ENCODE results near the gene SHB.

SHB gene, protein sequence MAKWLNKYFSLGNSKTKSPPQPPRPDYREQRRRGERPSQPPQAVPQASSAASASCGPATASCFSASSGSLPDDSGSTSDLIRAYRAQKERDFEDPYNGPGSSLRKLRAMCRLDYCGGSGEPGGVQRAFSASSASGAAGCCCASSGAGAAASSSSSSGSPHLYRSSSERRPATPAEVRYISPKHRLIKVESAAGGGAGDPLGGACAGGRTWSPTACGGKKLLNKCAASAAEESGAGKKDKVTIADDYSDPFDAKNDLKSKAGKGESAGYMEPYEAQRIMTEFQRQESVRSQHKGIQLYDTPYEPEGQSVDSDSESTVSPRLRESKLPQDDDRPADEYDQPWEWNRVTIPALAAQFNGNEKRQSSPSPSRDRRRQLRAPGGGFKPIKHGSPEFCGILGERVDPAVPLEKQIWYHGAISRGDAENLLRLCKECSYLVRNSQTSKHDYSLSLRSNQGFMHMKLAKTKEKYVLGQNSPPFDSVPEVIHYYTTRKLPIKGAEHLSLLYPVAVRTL

GRCh38 chr9:38068701-38069628 lies at the start of gene SHB:
Gene SHB, minus strand, starts transcription at chr9:38069227. Its CDS starts 582 bp downstream, at chr9:38068645.
- in situ Hi-C loops (cut with HindIII; ENCODE audit: low pct_ligation_motif_present, low pct_unique_long_range_greater_than_20kb, low sequenced_read_pairs), result no loop called here
- peak; percentile 65 for DNase-seq

DNA sequence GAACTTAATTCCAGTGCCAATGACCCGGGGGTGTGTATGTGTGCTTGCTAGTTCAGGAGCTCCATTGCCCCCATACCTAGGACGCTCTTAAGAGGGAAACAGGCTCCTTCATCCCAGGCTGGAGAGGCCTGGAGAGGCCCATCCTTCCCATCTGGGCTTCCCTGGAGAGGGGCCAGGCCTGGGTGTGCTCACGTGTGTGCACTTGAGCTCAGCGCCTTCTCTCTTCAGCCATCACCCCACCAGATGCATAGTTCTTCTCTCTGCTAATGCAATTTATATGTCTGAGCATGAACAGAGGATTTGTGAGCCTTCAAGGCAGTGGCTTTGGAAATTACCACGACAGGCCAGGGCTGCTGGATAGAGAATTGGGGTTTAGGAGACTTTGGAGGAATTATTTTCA lies 48.6 kb upstream of the SHB start:
- no peak for DNase-seq

GRCh38 chr9:38114905-38115304 lies 45.9 kb upstream of the SHB start:
- in situ Hi-C loops (cut with HindIII; ENCODE audit: low pct_ligation_motif_present, low pct_unique_long_range_greater_than_20kb, low sequenced_read_pairs), result no loop called here
- DNase-seq, result no peak

More for the DNA sequence above, 48.6 kb upstream of the SHB start:
- in situ Hi-C loops (cut with HindIII; ENCODE audit: low pct_ligation_motif_present, low pct_unique_long_range_greater_than_20kb, low sequenced_read_pairs), result no loop called here

DNA sequence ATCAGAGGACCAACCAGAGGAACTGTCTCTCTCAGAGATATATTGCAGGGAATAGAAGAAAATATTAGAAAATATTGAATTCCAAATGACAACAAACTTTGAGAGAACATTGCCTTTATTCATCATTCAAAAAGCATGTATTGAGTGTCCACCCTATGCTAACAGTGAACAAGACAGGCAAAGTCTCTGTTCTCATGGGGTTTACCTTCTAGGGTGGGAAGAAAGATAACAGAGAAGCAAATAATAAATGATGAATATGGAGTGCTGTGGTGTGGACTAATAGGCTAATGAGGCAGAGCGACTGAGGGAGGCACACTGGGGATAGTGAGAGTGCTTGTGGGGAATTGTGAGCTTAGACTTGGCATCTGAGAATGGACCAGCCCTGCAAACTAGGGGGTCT lies 43.4 kb upstream of the SHB start:
- in situ Hi-C loops (cut with HindIII; ENCODE audit: low pct_ligation_motif_present, low pct_unique_long_range_greater_than_20kb, low sequenced_read_pairs), result no loop called here
- DNase-seq, result no peak

DNA sequence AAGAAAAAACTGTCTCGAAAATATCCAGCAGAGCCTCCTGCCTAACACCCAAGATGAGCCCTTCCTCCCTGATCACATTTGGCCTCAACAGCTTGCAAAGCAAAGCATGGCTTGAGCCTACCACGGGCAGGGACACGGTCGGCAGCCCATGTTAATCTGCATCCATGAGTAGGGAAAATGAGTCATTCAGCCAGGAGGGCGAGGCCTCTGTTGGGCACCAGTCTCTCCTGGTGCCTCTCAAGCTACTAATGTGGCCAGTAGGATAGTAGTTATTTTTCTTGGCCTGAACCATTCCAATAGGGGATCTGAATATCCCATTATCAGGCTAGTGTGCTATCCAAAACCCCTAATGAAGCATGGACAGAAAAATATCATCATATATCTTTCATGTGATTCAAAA lies 43.0 kb upstream of the SHB start:
- in situ Hi-C loops (cut with HindIII; ENCODE audit: low pct_ligation_motif_present, low pct_unique_long_range_greater_than_20kb, low sequenced_read_pairs), result no loop called here
- peak; percentile 69 for DNase-seq

- no peak for DNase-seq
- in situ Hi-C loops (cut with HindIII; ENCODE audit: low pct_ligation_motif_present, low pct_unique_long_range_greater_than_20kb, low sequenced_read_pairs), result no loop called here
These were observed 41.4 kb upstream of the SHB start for GRCh38 chr9:38110476-38110875.

- no peak for DNase-seq
- in situ Hi-C loops (cut with HindIII; ENCODE audit: low pct_ligation_motif_present, low pct_unique_long_range_greater_than_20kb, low sequenced_read_pairs), result no loop called here
These were observed 40.6 kb upstream of the SHB start for GRCh38 chr9:38109601-38110000.

DNA sequence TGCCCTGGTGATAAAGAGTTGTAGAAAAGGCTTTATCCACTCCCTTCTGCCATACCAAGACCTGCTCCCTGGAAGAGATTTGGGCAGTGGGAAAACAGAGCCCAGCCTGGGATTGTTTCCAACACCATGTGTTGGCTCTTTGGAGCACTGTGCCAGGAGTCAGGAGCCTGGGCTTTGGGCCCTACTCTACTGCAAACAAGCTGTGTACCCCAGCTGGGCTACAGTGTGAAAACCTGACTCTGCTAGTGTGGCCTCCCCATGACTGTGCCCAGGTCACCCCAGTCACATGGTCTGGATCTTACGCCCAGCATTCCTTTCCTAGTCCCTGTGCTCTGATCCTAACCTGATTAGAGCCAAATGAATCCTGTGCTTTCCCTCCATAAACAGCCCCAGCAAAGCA lies 39.3 kb upstream of the SHB start:
- in situ Hi-C loops (cut with HindIII; ENCODE audit: low pct_ligation_motif_present, low pct_unique_long_range_greater_than_20kb, low sequenced_read_pairs), result no loop called here
- DNase-seq, result no peak

- DNase-seq, result peak; percentile 2
- in situ Hi-C loops (cut with HindIII; ENCODE audit: low pct_ligation_motif_present, low pct_unique_long_range_greater_than_20kb, low sequenced_read_pairs), result no loop called here
These were observed 38.8 kb upstream of the SHB start for GRCh38 chr9:38107811-38108304.

DNA sequence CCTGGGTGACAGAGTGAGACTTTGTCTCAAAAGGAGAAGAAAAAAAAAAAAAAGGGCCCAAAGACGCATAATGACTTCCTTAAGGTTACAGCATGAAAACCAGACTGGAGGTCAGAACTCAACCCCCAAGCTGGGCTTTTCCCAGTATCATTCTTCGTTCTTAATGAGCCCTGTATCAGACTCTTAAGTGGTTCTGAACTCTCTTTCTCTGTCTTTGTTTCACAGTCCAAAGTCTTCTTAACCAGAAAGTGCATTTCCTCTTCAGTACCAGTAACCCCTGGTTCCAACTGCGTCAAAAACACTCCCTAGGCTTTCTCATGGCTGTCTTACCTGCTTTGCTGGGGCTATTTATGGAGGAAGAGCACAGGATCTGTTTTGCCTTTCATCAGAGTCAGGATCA lies 38.4 kb upstream of the SHB start:
- in situ Hi-C loops (cut with HindIII; ENCODE audit: low pct_ligation_motif_present, low pct_unique_long_range_greater_than_20kb, low sequenced_read_pairs), result no loop called here
- no peak for DNase-seq

DNA sequence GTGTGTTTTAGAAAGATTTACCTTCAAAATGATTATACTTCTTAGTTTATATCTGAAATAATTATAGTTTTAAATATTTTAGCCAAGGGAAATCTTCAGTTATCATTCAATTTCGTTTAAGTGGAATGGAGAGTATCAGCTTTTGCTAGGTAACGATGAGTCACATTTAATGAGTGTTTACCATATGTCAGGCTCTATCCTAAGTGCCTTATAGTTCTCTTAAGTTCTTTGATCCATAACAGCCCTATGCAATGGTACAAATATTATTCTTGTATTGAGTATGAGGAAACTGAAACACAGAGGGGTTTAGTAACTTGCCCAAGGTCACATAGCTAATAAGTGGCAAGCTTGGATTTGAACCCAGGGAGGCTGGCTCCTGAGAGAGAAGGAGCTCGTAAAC lies 37.5 kb upstream of the SHB start:
- in situ Hi-C loops (cut with HindIII; ENCODE audit: low pct_ligation_motif_present, low pct_unique_long_range_greater_than_20kb, low sequenced_read_pairs), result no loop called here
- DNase-seq, result no peak

DNA sequence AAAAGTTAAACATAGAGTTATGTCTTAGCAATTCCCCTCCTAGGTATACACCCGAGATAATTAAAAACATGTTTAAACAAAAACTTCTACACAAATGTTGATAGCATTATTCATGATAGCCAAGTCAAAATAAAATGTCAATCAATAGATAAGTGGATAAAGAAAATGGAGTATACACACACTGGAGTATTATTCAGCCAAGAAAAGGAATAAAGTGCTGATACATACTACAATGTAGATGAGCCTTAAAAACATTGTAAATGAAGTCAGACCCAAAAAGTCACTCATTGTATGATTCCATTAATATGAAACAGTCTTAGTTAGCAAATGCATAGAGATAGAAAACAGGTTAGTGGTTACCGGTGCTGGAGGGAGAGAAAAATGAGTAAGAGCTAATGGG lies 34.3 kb upstream of the SHB start:
- in situ Hi-C loops (cut with HindIII; ENCODE audit: low pct_ligation_motif_present, low pct_unique_long_range_greater_than_20kb, low sequenced_read_pairs), result no loop called here

GRCh38 chr9:38101423-38101822 lies 32.4 kb upstream of the SHB start:
- in situ Hi-C loops (cut with HindIII; ENCODE audit: low pct_ligation_motif_present, low pct_unique_long_range_greater_than_20kb, low sequenced_read_pairs), result no loop called here
- no peak for DNase-seq

More for the DNA sequence above, 34.3 kb upstream of the SHB start:
- DNase-seq, result no peak

DNA sequence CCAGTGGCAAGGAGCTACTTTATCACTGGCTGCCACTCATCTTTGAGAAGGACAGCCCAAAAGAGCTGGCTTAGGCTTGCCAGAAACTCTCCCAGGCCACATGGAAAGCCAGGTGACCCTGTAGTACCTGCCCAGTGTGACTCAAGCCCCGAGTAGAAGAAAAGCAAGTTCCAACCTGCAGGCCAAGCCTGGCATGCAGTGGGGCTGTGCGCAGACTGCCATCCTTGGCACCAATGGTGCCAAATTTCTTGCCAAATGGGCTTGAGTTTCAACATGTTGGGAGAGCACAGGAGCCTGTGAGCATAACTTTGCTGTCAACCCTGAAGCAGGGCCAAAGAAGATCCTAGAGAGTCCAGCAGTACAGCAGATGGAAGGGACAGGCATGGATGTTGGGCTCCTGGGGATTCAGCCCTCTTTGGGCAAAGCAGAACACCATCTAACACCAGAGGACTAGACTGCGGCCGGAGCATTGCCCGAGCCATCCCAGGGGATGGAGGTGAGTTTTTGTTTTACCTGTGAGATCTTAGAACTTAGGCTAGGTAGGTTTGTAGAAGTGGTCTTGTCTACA lies 27.3 kb upstream of the SHB start:
- in situ Hi-C loops (cut with HindIII; ENCODE audit: low pct_ligation_motif_present, low pct_unique_long_range_greater_than_20kb, low sequenced_read_pairs), result no loop called here

GRCh38 chr9:38094165-38094564 lies 25.1 kb upstream of the SHB start:
- in situ Hi-C loops (cut with HindIII; ENCODE audit: low pct_ligation_motif_present, low pct_unique_long_range_greater_than_20kb, low sequenced_read_pairs), result no loop called here
- DNase-seq, result no peak

More for the DNA sequence above, 27.3 kb upstream of the SHB start:
- DNase-seq, result no peak

- DNase-seq, result no peak
- in situ Hi-C loops (cut with HindIII; ENCODE audit: low pct_ligation_motif_present, low pct_unique_long_range_greater_than_20kb, low sequenced_read_pairs), result no loop called here
These were observed 23.6 kb upstream of the SHB start for GRCh38 chr9:38092656-38093055.

GRCh38 chr9:38092200-38092524 lies 23.1 kb upstream of the SHB start:
- in situ Hi-C loops (cut with HindIII; ENCODE audit: low pct_ligation_motif_present, low pct_unique_long_range_greater_than_20kb, low sequenced_read_pairs), result no loop called here
- no peak for DNase-seq

DNA sequence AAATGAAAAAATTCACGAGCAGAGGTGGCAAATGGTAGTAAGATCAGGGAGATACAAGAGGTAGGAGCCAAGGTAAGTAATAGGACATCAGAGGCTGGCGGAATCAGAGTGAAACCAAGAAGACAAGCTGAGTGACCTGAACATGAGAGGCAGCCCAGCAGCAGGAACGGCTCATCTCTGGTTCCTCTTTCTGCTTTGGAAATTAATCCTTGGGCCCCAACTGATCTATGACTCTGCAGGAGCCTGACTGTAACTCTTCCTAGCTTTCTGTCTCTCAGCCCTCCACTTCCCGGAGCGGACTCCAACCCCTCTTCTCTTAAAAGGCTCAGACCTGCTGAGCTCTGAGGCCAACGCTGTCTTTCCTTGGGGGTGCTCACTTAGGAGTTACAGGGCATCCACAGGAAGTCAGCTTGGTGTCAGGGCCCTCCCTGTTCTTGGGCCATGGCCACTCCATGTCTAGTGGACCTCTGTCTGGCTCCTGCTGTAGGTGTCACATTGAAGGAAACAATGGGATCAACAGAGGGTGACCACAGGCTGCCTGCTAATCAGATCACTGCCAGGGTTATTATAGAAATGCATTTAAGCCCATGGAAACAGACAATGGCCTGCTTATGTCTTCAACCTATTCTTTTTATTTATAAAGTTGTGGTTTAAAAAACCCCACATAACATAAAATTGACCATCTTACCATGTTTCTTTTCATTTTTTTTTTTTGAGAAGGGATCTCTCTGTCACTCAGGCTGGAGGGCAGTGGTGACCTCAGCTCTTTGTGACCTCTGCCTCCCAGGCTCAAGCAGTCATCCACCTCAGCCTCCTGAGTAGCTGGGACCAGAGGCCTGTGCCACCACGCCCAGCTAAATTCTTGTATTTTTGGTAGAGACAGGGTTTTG lies 22.5 kb upstream of the SHB start:
- in situ Hi-C loops (cut with HindIII; ENCODE audit: low pct_ligation_motif_present, low pct_unique_long_range_greater_than_20kb, low sequenced_read_pairs), result no loop called here
- no peak for DNase-seq

Data from ACHN (cell line).